GM18511 (cell line): ENCODE measurements around the gene RAB38.

Source experiments
- ATAC-seq: cut with Tn5 transposase; IDR thresholded peaks from one replicate; pipeline ENCODE4 v1.9.1; 2021; ENCODE audit warnings: mild to moderate bottlenecking, moderate library complexity; ENCODE audit not compliant: unreplicated experiment

RAB38 gene

DNA sequence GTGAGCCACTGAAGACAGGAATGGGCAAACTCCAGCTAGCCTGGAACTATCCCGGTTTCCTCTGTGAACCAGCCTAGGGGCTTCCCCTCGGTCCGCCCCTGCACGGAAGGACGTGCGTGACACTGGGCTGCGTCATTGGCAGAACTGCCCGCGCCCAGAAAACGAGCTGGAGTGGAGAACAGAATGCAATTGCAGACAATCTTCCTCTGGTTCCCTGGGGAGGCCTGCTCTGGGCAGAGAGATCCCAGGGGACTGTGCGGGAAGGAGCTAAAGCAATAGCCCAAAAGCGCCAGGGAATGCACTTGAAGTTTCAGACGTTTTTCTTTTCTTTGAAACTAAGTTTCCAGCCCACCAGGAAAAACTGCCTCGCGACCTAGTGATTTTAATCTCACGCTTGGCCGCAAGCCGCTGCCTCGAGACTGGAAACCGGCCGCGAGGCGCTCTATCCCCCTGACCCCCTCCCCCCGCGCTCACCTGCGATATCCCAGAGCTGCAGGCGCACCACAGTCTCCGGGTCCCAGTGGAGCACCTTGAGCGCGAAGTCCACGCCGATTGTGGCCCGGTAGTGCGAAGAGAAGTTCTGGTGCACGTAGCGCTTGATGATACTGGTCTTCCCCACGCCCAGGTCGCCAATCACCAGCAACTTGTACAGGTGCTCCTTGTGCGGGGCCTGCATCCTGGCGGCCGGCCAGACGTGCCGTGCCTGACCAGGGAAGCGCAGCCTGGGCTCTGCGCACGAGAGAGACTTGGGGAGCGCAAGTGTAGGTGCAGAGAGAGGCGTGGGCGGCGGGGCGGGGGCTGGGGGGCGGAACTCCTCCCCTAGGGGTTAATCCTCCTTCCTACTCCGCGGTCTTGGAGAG lies at the start of gene RAB38:
Gene RAB38, minus strand, starts transcription at position 735 of the 860 bp plus-strand sequence. Its CDS starts 59 bp downstream, at position 676.
- ATAC-seq: peak; percentile 52

DNA sequence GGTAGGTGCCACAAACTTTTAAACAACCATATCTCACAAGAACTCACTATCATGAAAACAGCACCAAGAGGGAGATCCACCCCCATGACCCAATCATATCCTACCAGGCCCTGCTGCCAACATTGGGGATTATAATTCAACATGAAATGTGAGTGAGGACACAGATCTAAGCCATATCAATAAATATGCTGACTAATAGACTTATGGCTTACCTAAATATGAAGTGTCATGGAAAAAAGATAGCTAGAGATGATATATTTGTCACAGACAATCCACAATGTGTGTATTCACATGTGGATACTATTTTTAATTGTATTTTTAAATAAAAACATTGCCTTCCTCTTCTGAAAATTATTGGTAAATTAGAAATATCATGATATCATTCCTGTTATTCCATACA lies 38.2 kb upstream of the RAB38 start:
- no peak for ATAC-seq

DNA sequence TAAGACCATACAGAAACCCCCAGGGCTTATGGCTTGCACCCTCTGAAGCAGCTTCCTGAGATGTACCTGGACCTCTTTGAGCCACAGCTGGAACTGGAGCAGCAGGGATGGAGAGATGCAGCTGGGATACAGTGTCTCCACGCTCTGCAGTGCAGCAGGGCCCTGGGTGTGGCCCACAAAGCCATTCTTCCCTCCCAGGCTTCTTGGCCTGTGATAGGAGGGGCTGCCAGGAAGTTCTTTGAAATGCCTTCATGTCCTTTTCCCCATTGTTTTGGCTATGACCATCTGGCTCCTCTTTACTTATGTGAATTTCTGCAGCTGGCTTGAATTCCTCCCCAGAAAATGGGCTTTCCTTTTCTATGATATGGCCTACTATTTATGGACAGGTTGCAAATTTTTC lies 37.1 kb upstream of the RAB38 start:
- ATAC-seq: no peak

DNA sequence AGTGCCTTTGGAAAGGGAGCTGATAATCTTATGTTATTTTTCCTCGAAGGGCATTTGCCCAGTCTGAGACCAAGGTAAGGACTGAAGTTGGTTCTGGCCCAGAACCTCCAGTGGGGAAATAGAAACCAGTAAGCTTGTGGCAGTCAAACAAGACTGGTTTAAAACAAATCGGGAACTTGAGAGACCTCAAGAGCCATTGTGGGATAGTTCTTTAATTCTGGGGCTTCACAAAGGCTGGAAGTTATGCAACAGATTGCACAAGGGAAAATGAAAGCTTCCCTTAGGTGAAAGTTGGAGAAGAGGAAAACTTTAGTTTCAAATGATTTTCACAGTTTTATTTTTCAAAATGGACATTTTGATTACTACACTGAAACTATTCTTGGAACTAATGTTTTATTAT lies 33.5 kb upstream of the RAB38 start:
- ATAC-seq: no peak

DNA sequence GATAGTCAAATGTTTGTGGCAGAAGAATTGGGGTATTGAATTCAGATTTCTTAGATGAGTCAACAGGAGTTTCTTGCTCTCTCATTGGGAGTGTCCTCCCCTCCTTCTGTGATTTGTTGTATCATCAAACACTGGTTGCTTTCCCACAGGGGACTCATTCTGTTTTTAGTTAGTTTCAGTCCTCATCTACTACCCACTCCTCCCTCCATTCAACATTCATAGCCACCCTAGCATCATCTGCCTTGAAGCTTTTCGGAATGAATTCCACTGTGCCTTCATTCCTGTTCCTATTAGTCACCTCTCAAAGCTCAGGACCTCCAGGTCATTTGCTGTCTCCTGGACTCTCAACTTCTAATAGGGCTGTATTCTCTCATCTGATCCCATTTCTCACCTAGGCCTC lies 31.5 kb upstream of the RAB38 start:
- ATAC-seq: peak; percentile 80

DNA sequence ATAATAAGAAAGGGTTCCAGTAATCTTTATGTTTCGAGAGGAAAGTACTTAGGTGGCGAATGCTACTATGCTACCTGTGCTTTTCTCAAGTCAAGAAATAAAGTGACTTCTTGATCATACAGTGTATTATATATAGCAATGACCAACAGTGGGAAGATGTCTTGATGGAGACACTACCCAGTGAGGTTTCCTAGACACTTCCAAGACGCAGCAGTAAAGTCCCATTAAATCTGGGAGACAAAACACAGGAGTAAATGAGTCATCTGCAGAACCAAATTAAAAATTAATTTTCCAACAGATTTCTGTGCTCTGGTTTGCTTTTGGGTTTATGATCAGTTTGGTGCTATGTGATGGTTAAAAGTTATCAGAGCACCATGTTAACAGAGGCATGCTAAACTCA lies 29.1 kb upstream of the RAB38 start:
- ATAC-seq: no peak

DNA sequence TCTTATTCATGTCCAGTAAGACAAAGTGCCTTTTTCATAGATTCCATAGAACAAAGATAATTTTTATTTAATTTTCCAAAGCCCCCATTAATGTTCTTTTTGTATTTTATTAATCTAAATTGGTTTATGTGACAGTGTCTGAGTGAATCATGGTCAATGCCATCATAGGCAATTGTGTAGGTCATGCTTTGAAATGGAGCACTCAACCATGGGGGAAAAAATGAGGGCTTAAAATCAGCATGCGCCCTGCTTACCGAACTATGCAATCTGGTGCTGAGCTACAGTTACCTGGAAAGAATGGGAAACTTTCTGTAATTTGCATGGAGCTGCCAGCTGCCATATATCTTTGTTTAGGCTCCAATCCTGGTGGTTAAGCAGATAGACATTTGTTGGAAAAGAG lies 28.4 kb upstream of the RAB38 start:
- no peak for ATAC-seq

DNA sequence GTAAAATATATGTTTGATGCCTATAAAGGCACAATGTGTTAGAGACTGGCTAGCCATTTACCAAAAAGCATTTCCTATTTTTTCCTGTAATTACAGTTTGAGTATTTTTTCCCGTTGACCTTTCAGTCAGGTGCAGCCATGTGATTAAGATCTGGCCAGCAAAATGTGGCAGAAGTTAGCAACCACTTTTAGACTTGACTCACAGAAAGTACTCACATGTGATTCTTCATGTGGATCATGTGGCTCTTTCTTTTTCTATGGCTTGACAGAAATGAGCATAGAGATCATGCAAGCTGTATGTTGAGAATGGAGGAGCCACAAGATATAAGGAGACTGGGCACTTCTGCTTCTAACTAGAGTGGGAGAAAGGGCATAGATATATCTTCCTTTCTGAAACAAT lies 27.3 kb upstream of the RAB38 start:
- no peak for ATAC-seq

DNA sequence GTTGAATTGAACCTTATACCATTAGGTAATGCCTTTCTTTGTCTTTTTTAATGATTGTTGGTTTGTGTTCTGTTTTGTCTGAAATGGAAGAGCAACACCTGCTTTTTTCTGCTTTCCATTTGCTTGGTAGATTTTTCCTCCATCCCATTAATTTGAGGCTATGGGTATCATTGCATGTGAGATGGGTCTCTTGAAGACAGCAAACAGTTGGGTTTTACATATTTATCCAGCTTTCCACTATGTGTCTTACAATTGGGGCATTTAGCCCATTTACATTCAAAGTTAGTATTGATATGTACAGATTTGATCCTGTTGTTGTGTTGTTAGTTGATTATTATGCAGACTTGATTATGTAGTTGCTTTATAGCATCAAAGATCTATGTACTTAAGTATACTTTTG lies 21.1 kb upstream of the RAB38 start:
- ATAC-seq: no peak

DNA sequence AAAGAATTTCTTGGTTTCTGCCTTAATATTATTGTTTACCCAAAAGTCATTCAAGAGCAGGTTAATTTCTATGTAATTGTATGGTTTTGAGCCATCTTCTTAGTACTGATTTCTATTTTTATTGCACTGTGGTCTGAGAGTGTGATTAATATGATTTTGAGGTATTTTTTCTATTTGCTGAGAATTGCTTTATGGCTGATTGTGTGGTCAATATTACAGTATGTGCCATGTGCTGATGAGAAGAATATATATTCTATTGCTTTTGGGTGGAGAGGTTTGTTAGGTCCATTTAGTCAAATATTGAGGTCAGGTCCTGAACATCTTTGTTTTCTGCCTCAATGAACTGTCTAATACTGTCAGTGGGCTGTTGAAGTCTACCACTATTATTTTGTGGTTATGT lies 20.7 kb upstream of the RAB38 start:
- ATAC-seq: no peak

DNA sequence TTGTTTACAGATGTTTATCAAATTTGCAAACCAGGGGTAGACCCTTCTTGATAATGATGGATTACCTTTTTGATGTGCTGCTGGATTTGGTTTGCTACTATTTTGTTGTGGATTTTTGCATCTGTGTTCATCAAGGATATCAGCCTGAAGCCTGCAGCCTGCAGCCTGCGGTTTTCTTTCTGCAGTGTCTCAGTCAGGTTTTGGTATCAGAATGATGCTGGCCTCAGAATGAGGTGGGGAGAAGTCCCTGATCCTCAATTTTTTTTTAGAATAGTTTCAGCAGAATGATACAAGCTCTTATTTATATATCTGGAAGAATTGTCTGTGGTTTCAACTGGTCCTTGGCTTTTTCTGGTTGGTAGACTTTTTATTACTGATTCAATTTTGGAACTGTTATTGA lies 19.7 kb upstream of the RAB38 start:
- peak; percentile 73 for ATAC-seq

DNA sequence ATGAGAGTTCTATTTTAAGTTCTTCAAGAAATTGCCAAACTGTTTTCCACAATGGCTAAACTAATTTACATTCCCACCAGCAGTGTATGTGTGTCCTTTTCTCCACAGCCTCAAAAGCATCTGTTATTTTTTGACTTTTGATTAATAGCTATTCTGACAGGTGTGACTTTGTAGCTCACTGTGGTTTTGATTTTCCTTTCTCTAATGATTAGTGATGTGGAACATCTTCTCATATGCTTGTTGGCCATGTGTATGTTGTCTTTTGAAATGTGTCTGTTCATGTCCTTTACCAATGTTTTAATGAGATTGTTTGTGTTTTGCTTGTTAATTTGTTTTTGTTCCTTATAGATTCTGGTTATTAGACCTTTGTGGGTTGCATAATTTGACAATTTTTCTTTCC lies 18.0 kb upstream of the RAB38 start:
- peak; percentile 72 for ATAC-seq

DNA sequence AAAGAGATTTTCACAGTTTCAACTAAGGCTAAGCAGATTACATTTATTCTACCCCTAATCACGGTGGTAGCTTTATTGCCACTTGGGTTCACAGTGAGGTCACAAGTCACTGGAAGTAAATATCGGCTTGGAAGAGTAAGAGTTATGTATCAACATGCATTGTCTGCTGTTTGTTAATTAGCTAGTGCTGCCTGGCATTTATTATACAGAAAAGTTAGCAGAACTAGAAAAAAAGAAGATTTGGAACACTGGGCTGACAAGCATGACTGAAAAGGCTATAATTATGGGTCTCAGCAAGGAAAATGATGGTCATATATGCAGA lies 13.7 kb upstream of the RAB38 start:
- no peak for ATAC-seq

DNA sequence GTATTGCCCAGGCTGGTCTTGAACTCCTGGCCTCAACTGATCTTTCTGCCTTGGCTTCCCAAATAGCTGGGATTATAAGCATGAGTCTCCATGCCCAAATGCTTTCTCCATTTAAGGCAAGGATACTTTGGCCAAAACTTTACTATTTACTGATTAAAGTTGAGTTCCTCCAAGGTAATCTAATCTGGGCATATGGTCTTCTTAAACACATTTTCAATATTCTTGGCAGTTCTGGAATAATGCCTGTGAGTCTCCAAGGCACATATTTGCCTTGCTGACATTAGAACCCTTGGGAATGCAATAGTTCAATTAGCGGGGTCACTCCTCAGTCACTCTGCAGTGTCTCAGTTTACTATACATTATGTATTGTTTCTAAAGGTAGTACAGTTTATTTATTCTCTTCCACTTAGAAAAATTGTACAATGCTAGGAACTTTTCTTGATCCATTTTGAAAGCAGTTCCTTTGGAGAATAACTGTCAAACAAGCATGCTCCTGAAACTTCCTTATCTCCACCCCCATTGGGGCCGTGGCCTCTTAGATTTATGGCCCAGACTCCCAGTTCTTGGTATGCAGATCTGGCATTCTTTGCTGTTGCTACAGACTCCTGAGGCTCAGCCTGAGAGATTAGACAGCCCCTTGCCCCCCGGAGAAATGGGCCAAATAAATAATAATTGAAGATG lies 13.1 kb upstream of the RAB38 start:
- ATAC-seq: no peak

DNA sequence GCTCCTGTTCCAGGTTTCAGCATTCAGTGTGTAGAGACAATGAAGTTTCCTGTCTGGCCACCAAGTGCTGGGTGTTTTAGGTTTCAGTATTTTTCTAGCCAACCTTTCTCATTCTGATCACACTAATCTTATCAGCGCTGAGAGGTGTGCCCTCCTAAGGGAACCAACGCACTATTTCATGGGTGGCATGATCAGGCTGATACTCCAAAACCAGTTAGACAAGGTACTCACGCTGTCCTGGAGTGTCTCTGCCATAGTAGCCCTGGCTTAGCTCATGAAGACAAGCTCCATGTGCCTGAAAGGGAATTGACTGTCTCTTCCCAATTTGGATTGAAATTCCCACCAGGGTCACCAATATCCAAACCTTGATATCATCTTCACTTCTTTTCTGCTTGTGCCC lies 8.0 kb upstream of the RAB38 start:
- ATAC-seq: no peak

DNA sequence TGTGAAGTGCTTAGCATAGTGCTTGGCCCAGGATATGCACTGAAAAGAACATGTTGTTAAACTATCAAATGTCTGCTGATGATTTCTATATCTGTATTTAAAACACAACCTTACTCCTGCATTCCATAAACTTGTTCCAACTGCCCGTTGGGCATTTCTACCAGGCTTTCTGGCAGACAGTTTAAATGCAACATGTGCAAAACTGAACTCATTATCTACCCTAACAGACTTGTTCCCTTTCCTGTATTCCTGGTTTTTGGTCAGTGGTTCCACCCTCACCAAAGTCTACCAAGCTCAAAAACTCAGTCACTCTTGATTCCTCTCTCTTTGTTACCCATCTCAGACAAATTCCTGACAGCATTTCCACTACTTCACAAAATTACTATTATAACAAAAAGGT lies 6.5 kb upstream of the RAB38 start:
- ATAC-seq: no peak

DNA sequence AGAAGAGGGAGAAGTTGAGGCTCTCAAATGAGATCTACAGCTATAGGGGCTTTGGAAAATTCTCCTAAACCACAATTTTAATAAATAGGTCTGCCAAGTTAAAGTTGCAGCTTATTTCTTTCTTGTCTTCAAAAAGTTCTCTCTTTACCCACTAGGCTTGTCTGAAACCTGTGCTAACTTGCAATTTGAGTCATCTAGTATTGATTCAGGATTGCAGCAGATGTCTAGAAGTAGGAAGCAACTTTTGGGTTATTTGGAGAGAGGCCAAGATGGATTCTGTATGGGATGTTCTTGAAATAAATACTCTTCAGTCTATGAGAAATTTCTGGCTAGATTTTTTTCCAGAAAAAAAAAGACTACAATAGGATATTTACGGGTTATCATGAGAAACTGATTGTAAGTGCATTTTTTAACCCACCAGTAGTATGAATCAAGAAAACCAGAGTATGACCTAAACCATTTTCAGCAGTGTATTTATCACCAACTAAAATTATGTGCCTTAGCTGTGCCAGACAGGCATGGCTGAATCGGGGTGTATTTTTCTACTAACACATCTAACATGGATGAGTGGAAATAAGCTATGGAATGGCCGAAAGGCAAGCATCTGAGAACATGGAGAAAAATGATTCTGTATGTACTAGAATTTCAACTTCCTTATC lies 4.9 kb upstream of the RAB38 start:
- peak; percentile 34 for ATAC-seq

DNA sequence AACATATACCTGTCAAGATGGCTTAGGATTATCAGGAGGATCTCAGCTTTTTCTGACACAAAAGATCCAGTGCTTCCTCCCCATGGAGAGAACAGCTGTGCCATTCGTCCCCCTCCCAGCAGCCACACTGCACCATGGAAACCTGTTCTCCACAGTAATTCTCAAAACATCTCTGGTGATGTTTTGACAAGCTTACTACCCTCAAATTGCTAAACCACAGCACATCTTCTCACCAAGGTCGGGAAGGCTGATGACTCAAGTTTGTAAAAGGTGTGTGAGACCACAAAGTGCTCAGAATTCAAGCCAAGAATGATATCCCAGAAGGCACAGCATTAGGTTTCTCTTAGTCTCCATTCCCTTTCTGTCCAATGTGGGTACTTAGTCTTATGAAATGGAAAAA lies 3.9 kb upstream of the RAB38 start:
- ATAC-seq: peak; percentile 59

DNA sequence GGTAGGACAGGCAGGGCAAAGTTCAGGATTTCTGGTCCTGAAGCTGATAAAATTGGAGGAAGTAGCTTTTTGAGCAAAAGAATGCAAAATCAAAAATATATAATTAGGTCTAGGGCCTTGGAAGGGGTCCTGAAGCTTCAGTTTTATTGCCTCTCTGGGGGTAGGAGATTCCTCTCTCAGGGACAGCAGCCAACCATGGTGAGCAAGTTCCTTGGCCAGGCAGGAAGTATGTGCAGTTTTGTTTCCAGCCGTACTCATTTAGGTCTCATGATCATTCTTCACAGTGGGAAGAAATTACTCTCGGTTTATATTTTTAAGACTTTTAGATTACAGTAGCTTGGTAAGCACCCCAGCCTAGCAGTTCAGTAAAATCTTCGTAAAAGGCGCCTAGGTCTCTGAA lies 2.9 kb upstream of the RAB38 start:
- ATAC-seq: no peak

DNA sequence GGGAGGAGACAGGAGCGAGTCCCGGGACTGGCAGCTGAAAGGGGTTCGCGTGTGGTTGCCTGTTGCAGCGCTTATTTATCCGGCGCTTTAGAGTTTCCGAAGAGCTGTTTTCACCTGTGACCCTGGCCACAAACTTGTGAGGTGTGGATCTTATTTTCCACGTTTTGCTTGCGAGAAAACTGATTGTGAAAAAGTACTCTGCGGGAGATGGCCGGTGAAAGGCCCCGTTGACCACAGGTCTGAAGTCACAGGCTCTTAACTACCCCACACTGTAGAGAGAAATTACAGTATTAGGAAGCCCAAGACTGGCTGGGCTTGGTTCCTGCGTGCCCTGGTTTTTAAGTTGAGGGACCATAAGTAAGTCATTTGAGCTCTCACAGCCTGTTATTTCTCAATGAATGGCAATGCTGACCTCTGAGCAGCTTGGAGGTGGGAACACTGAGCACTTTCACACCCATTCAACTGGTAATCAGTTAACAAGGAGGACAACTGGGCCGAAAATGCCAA lies 379 bp upstream of the RAB38 start:
- ATAC-seq: peak; percentile 28

DNA sequence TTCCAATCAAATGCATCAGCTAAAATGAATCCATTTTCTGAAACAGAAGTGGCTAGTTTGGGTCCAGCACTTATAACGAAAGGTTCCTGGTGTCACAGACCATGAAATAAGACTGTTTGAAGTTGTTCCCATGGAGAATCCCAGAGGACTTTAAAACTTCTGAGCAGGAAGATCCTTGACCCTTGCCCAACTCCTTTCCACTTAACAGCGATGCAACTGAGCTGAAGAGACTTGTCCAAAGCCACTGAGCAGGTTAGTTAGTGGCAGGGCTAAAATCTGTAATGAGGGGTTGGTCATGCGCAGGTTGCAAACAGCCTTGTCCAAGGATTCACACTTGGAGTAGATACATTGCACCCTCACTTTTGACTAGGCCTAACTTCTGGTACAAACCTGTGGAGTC lies 1.3 kb downstream of the RAB38 start:
- ATAC-seq: no peak

DNA sequence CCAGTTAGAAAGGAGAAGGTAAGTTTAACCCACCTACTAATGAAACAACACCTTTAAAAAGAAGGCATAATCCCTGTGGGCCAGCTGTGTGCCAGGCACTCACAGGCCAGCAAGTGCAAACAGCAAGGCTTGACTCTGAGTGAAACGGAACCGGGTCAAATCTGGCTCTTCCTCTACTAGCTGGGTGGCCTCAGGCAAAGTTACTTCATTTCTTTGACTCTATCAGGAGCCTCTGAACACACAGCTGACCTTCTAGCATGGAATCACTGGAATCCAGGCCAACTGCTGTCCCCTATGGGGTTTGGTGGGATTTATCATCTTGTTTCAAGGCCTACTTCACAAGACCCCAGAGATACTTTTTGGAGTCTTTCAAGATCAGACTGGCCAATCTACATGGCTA lies 3.3 kb downstream of the RAB38 start:
- ATAC-seq: no peak
